ENCODE measurements around the gene TMPRSS2.

- TF ChIP-seq CTCF (IDR thresholded peaks at IDR 0.05) (no peak), POLR2A (IDR thresholded peaks at IDR 0.05) (no peak)
Observed at GRCh38 chr21:41437729-41438128, 70.2 kb downstream of the TMPRSS2 start.

Measured in breast epithelium (tissue), 3 donors.